Type B pancreatic cell (in vitro differentiated cells): ENCODE results near the gene GABRD. TPM values are rescaled to one million over a fixed set of nuclear protein-coding genes. Genes with fewer than 3 reads are reported as not detected.

Experiments
- DNase-seq: peaks from one replicate; pipeline ENCODE4 v3.0.0; 2021; ENCODE audit warnings: mixed read lengths; ENCODE audit not compliant: unreplicated experiment; ENCODE audit errors: extremely low spot score
- H3K27ac Mint-ChIP-seq: 2 replicates; pipeline ENCODE4 v1.8.0; 2021; ENCODE audit warnings: mild to moderate bottlenecking, mixed read lengths
- H3K27me3 Mint-ChIP-seq: 2 replicates; pipeline ENCODE4 v1.8.0; 2021; ENCODE audit warnings: mixed read lengths
- H3K36me3 Mint-ChIP-seq: 2 replicates; pipeline ENCODE4 v1.8.0; 2021; ENCODE audit warnings: mixed read lengths
- H3K4me1 Mint-ChIP-seq: one replicate; pipeline ENCODE4 v1.8.0; 2021; ENCODE audit warnings: mixed read lengths; ENCODE audit not compliant: unreplicated experiment
- H3K4me3 Mint-ChIP-seq: 2 replicates; pipeline ENCODE4 v1.8.0; 2021; ENCODE audit warnings: mild to moderate bottlenecking, mixed read lengths
- H3K9me3 Mint-ChIP-seq: 2 replicates; pipeline ENCODE4 v1.8.0; 2021; ENCODE audit warnings: mixed read lengths
- total RNA-seq: library from RNA; stranded (reverse); gene quantifications from 2 replicates; pipeline ENCODE4 v1.2.1, GENCODE V29; 2021; ENCODE audit warnings: low replicate concordance
- TF ChIP-seq, protein P1 (sequence below): fragments of 200-600 bp; sonication (generic); conservative IDR thresholded peaks from 2 replicates; pipeline ENCODE4 v1.5.0; 2021; ENCODE audit warnings: antibody characterized with exemption, mild to moderate bottlenecking

GABRD gene
- total RNA-seq, 1 donor from 2014 or later = 0.43 TPM

DNA sequence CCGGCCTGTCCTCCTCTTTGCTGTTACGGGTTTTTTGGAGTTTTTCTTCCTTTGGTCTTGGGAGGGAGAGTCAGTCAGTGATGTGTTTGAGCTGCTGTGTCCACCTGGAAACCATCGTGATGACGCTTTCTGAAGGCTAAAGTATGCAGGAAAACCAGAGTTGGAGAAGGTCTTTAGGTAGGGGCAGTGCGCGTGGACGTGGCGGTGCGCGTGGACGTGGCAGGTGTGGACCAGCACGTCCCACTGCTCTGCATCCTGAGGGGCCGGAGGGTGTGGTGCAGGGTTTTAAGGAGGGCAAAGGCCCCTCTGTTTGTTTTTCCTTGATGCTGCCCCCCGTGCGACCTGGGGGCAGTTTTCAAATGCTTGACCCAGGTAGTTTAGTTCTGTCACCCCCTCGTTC is 61.0 kb downstream of the GABRD start:
- Mint-ChIP-seq H3K27ac (no peak overlapping the region), H3K27me3 (no peaks in the 10 kb centered on the region), H3K4me1 (no peaks in the 10 kb centered on the region), H3K4me3 (no peak overlapping the region), H3K9me3 (peaks cover 13% of the 10 kb centered on the region), H3K36me3 (peaks cover 21% of the 10 kb centered on the region)
- TF ChIP-seq, protein P1, sequence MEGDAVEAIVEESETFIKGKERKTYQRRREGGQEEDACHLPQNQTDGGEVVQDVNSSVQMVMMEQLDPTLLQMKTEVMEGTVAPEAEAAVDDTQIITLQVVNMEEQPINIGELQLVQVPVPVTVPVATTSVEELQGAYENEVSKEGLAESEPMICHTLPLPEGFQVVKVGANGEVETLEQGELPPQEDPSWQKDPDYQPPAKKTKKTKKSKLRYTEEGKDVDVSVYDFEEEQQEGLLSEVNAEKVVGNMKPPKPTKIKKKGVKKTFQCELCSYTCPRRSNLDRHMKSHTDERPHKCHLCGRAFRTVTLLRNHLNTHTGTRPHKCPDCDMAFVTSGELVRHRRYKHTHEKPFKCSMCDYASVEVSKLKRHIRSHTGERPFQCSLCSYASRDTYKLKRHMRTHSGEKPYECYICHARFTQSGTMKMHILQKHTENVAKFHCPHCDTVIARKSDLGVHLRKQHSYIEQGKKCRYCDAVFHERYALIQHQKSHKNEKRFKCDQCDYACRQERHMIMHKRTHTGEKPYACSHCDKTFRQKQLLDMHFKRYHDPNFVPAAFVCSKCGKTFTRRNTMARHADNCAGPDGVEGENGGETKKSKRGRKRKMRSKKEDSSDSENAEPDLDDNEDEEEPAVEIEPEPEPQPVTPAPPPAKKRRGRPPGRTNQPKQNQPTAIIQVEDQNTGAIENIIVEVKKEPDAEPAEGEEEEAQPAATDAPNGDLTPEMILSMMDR = no peak
- no peak for DNase-seq

Other genes starting within 250 kb of the GABRD start
- gene NADK, start 240.9 kb upstream of the GABRD start, total RNA-seq = 78.4 and 89.2 TPM in 2 replicates
- gene GNB1, start 128.3 kb upstream of the GABRD start, total RNA-seq = 279 and 297 TPM in 2 replicates
- gene CALML6, start 104.1 kb upstream of the GABRD start, total RNA-seq = 0.36 and 0.65 TPM in 2 replicates
- 1.8 and 3.9 TPM in 2 replicates for gene TMEM52, start 100.1 kb upstream of the GABRD start, total RNA-seq
- gene CFAP74, start 15.6 kb upstream of the GABRD start, total RNA-seq = 0.76 and 1.5 TPM in 2 replicates
- 33.2 and 64.4 TPM in 2 replicates for gene PRKCZ, start 31.1 kb downstream of the GABRD start, total RNA-seq
- gene FAAP20, start 175.4 kb downstream of the GABRD start, total RNA-seq = 45.8 and 73.8 TPM in 2 replicates
- 52.7 and 55.7 TPM in 2 replicates for gene SKI, start 209.0 kb downstream of the GABRD start, total RNA-seq